ENCODE data around the gene REM2.

DNA sequence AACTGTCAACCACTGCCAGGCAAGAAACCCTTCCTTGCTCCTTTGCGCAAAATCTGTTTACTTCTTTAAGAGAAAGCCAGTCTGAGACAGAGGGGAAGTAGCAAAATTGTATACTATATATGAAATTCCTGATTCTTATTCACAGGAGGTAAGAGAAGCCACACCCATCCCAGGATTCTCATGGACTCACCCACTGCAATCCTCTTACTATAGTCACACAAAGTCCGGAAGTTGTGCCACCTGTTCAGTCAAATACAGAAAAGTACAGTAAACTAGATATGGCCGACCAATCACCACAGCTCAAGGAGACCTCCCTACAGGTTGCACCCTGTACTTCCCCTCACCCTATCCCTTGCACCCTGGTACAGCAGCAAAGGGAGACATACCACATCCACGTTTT, 43.3 kb downstream of the REM2 start:
- TF ChIP-seq, protein P1, sequence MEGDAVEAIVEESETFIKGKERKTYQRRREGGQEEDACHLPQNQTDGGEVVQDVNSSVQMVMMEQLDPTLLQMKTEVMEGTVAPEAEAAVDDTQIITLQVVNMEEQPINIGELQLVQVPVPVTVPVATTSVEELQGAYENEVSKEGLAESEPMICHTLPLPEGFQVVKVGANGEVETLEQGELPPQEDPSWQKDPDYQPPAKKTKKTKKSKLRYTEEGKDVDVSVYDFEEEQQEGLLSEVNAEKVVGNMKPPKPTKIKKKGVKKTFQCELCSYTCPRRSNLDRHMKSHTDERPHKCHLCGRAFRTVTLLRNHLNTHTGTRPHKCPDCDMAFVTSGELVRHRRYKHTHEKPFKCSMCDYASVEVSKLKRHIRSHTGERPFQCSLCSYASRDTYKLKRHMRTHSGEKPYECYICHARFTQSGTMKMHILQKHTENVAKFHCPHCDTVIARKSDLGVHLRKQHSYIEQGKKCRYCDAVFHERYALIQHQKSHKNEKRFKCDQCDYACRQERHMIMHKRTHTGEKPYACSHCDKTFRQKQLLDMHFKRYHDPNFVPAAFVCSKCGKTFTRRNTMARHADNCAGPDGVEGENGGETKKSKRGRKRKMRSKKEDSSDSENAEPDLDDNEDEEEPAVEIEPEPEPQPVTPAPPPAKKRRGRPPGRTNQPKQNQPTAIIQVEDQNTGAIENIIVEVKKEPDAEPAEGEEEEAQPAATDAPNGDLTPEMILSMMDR (IDR thresholded peaks at IDR 0.05 in 4 of 5, conservative IDR thresholded peaks at IDR 0.05 in 1 of 5): no peak
- TF ChIP-seq POLR2A (IDR thresholded peaks at IDR 0.05): no peak
